ACC112 (cell line): ENCODE data around the gene ENOPH1.

Experiments
- H2AFZ ChIP-seq: fragments of 200-600 bp; sonication (generic); one replicate; pipeline ENCODE4 v1.6.0; 2017; ENCODE audit warnings: antibody characterized with exemption, low read length; ENCODE audit not compliant: unreplicated experiment
- H3K27ac ChIP-seq: fragments of 200-600 bp; sonication (generic); 2 replicates; pipeline ENCODE4 v1.5.1; 2014; ENCODE audit warnings: low read depth, mild to moderate bottlenecking, antibody characterized with exemption, low read length, moderate library complexity
- H3K27me3 ChIP-seq: fragments of 200-600 bp; sonication (generic); 2 replicates; pipeline ENCODE4 v1.6.1; 2014; ENCODE audit warnings: mild to moderate bottlenecking, antibody characterized with exemption, low read length, moderate library complexity, mixed read lengths; ENCODE audit not compliant: insufficient read depth
- H3K36me3 ChIP-seq: fragments of 200-600 bp; sonication (generic); 2 replicates; pipeline ENCODE4 v1.6.1; 2016; ENCODE audit warnings: mild to moderate bottlenecking, antibody characterized with exemption, low read length, moderate library complexity, mixed read lengths; ENCODE audit not compliant: insufficient read depth
- H3K4me1 ChIP-seq: fragments of 200-600 bp; sonication (generic); one replicate; pipeline ENCODE4 v1.6.1; 2016; ENCODE audit warnings: low read length, mixed read lengths; ENCODE audit not compliant: insufficient read depth, unreplicated experiment, control insufficient read depth
- H3K4me3 ChIP-seq: fragments of 200-600 bp; sonication (generic); 2 replicates; pipeline ENCODE4 v1.5.1; 2014; ENCODE audit warnings: mild to moderate bottlenecking, low read depth, low read length
- H3K79me2 ChIP-seq: fragments of 200-600 bp; sonication (generic); one replicate; pipeline ENCODE4 v1.6.0; 2016; ENCODE audit warnings: low read length; ENCODE audit not compliant: control insufficient read depth, unreplicated experiment, insufficient read depth

The ENOPH1 gene

GRCh38 chr4:82428526-82428968, 1.8 kb upstream of the ENOPH1 start:
- Histone ChIP-seq H2AFZ (no peak overlapping the region), H3K4me1 (peaks cover 44% of the 10 kb centered on the region), H3K27ac (peak overlapping the region; percentile 91; the same call in 1 of the 2 replicates), H3K4me3 (peak overlapping the region; percentile 98), H3K27me3 (no peaks in the 10 kb centered on the region), H3K36me3 (peaks cover 51% of the 10 kb centered on the region), H3K79me2 (peaks cover 70% of the 10 kb centered on the region)

- H3K36me3 ChIP-seq: peaks cover 45% of the 10 kb centered on the region
- peak overlapping the region; percentile 91 for H3K27ac ChIP-seq
- no peak overlapping the region for H2AFZ ChIP-seq
- H3K27me3 ChIP-seq: no peaks in the 10 kb centered on the region
- H3K4me3 ChIP-seq: peak overlapping the region; percentile 98
- peaks cover 76% of the 10 kb centered on the region for H3K79me2 ChIP-seq
- H3K4me1 ChIP-seq: peaks cover 38% of the 10 kb centered on the region
Observed at GRCh38 chr4:82428969-82429727, 1.2 kb upstream of the ENOPH1 start.

GRCh38 chr4:82429728-82430192, 630 bp upstream of the ENOPH1 start:
- peaks cover 39% of the 10 kb centered on the region for H3K36me3 ChIP-seq

GRCh38 chr4:82430964-82431745, 765 bp downstream of the ENOPH1 start:
- peak overlapping the region; percentile 98 for H3K4me3 ChIP-seq
- H3K27me3 ChIP-seq: no peaks in the 10 kb centered on the region
- peak overlapping the region; percentile 91 for H3K27ac ChIP-seq
- peak overlapping the region; percentile 64 for H2AFZ ChIP-seq
- peaks cover 25% of the 10 kb centered on the region for H3K36me3 ChIP-seq
- peaks cover 81% of the 10 kb centered on the region for H3K79me2 ChIP-seq
- H3K4me1 ChIP-seq: peaks cover 18% of the 10 kb centered on the region

More at GRCh38 chr4:82429728-82430192, 630 bp upstream of the ENOPH1 start:
- Histone ChIP-seq H3K27me3 (no peaks in the 10 kb centered on the region), H3K27ac (peak overlapping the region; percentile 91), H3K4me1 (peaks cover 32% of the 10 kb centered on the region), H3K4me3 (peak overlapping the region; percentile 98), H3K79me2 (peaks cover 79% of the 10 kb centered on the region), H2AFZ (peak overlapping the region; percentile 67)

GRCh38 chr4:82431831-82432230, 1.4 kb downstream of the ENOPH1 start:
- peaks cover 19% of the 10 kb centered on the region for H3K36me3 ChIP-seq
- H3K27ac ChIP-seq: no peak overlapping the region
- H3K27me3 ChIP-seq: no peaks in the 10 kb centered on the region
- H3K4me1 ChIP-seq: peaks cover 11% of the 10 kb centered on the region
- H2AFZ ChIP-seq: no peak overlapping the region
- peaks cover 76% of the 10 kb centered on the region for H3K79me2 ChIP-seq
- H3K4me3 ChIP-seq: peak overlapping the region; percentile 98

- Histone ChIP-seq H3K27me3 (no peaks in the 10 kb centered on the region), H3K4me3 (no peak overlapping the region), H3K27ac (no peak overlapping the region), H3K4me1 (peaks cover 14% of the 10 kb centered on the region), H3K79me2 (peaks cover 76% of the 10 kb centered on the region), H3K36me3 (peaks cover 11% of the 10 kb centered on the region), H2AFZ (no peak overlapping the region)
Observed at GRCh38 chr4:82432596-82432995, 2.2 kb downstream of the ENOPH1 start.

GRCh38 chr4:82433791-82434190, 3.4 kb downstream of the ENOPH1 start:
- Histone ChIP-seq H3K27me3 (no peaks in the 10 kb centered on the region), H3K4me3 (no peak overlapping the region), H3K36me3 (peaks cover 1% of the 10 kb centered on the region), H3K79me2 (peaks cover 75% of the 10 kb centered on the region), H3K4me1 (peaks cover 14% of the 10 kb centered on the region), H3K27ac (no peak overlapping the region), H2AFZ (no peak overlapping the region)

- peaks cover 81% of the 10 kb centered on the region for H3K79me2 ChIP-seq
- H3K36me3 ChIP-seq: peaks cover 6% of the 10 kb centered on the region
- H3K4me1 ChIP-seq: peaks cover 14% of the 10 kb centered on the region
- no peaks in the 10 kb centered on the region for H3K27me3 ChIP-seq
- H3K27ac ChIP-seq: no peak overlapping the region
- H2AFZ ChIP-seq: no peak overlapping the region
- no peak overlapping the region for H3K4me3 ChIP-seq
Observed at GRCh38 chr4:82434949-82435348, 4.6 kb downstream of the ENOPH1 start.

- peaks cover 87% of the 10 kb centered on the region for H3K79me2 ChIP-seq
- peaks cover 6% of the 10 kb centered on the region for H3K36me3 ChIP-seq
- no peak overlapping the region for H2AFZ ChIP-seq
- no peaks in the 10 kb centered on the region for H3K27me3 ChIP-seq
- H3K4me1 ChIP-seq: peaks cover 14% of the 10 kb centered on the region
- H3K27ac ChIP-seq: no peak overlapping the region
- H3K4me3 ChIP-seq: no peak overlapping the region
Observed at GRCh38 chr4:82436130-82436529, 5.7 kb downstream of the ENOPH1 start.

GRCh38 chr4:82436780-82437179, 6.4 kb downstream of the ENOPH1 start:
- H3K36me3 ChIP-seq: peaks cover 6% of the 10 kb centered on the region
- H3K4me3 ChIP-seq: no peak overlapping the region
- H2AFZ ChIP-seq: no peak overlapping the region
- peaks cover 12% of the 10 kb centered on the region for H3K4me1 ChIP-seq
- H3K79me2 ChIP-seq: peaks cover 84% of the 10 kb centered on the region
- no peaks in the 10 kb centered on the region for H3K27me3 ChIP-seq
- H3K27ac ChIP-seq: no peak overlapping the region
